HepG2 (cell line): ENCODE results near the gene FRAS1. TPM values are rescaled to one million over a fixed set of nuclear protein-coding genes. Genes with fewer than 3 reads are reported as not detected.
A peak's percentile ranks its signal among the peaks of the same experiment; 100 is the strongest.

Source experiments
- BRCA1 ChIP-seq: sonication (generic); formaldehyde crosslinking; IDR thresholded peaks from 2 replicates; pipeline ENCODE4 v1.4.0; 2020; ENCODE audit warnings: missing genetic modification reagents
- FOXM1 ChIP-seq: sonication (generic); formaldehyde crosslinking; IDR thresholded peaks from 2 replicates; pipeline ENCODE4 v1.5.0; 2020; ENCODE audit warnings: missing genetic modification reagents
- MAFF ChIP-seq: IDR thresholded peaks from 2 replicates; pipeline ENCODE4 v1.6.1; 2011; ENCODE audit warnings: low read depth, low read length, improper control_type of control experiment
- NFKB2 ChIP-seq: sonication (generic); formaldehyde crosslinking; IDR thresholded peaks from 2 replicates; pipeline ENCODE4 v1.4.0; 2020; ENCODE audit warnings: missing genetic modification reagents, borderline replicate concordance
- NR2C2 ChIP-seq: sonication (generic); formaldehyde crosslinking; IDR thresholded peaks from 2 replicates; pipeline ENCODE4 v1.4.0; 2020; ENCODE audit warnings: missing genetic modification reagents, mild to moderate bottlenecking, moderate library complexity, borderline replicate concordance
- NR2F6 ChIP-seq, 2 experiments: IDR thresholded peaks; 2 replicates each; pipeline ENCODE4 v1.6.1; 2016; ENCODE audit warnings: antibody characterized with exemption in 1 of 2, mild to moderate bottlenecking in 1 of 2
- ONECUT2 ChIP-seq: sonication (generic); formaldehyde crosslinking; IDR thresholded peaks from 2 replicates; pipeline ENCODE4 v1.4.0; 2020; ENCODE audit warnings: missing genetic modification reagents
- PRPF4 ChIP-seq: fragments of 200-400 bp; formaldehyde crosslinking; IDR thresholded peaks from 2 replicates; pipeline ENCODE4 v1.6.1; 2016; ENCODE audit warnings: low read length, low read depth; ENCODE audit not compliant: poor library complexity, severe bottlenecking
- RAD21 ChIP-seq: fragments of 450-650 bp; formaldehyde crosslinking; IDR thresholded peaks from 2 replicates; pipeline ENCODE4 v1.5.0; 2020; ENCODE audit warnings: mild to moderate bottlenecking
- SMAD9 ChIP-seq: sonication (generic); formaldehyde crosslinking; IDR thresholded peaks from 2 replicates; pipeline ENCODE4 v1.5.1; 2020; ENCODE audit warnings: mild to moderate bottlenecking, missing genetic modification reagents
- SOX5 ChIP-seq: IDR thresholded peaks from 2 replicates; pipeline ENCODE4 v1.6.1; 2016; ENCODE audit warnings: borderline replicate concordance
- SP140L ChIP-seq: sonication (generic); formaldehyde crosslinking; IDR thresholded peaks from 2 replicates; pipeline ENCODE4 v1.4.0; 2020; ENCODE audit warnings: missing genetic modification reagents, borderline replicate concordance
- STAT5B ChIP-seq: sonication (generic); formaldehyde crosslinking; IDR thresholded peaks from 2 replicates; pipeline ENCODE4 v1.4.0; 2020; ENCODE audit warnings: missing genetic modification reagents
- TAF15 ChIP-seq: fragments of 200-400 bp; formaldehyde crosslinking; IDR thresholded peaks from one replicate; pipeline ENCODE4 v1.6.1; 2018; ENCODE audit warnings: mild to moderate bottlenecking, low read depth, low read length; ENCODE audit not compliant: poor library complexity, severe bottlenecking
- TCF12 ChIP-seq, 2 experiments: fragments of 450-650 bp in 1 of 2; sonication (generic) in 1 of 2; formaldehyde crosslinking in 1 of 2; IDR thresholded peaks; 2 replicates each; pipeline versions ENCODE4 v1.6.1 to v1.8.0; 2017 to 2022; ENCODE audit warnings: antibody characterized with exemption in 1 of 2, mild to moderate bottlenecking in 1 of 2, missing genetic modification reagents in 1 of 2, moderate library complexity in 1 of 2
- TP53 ChIP-seq: sonication (generic); formaldehyde crosslinking; conservative IDR thresholded peaks from 2 replicates; pipeline ENCODE4 v1.4.0; 2020; ENCODE audit warnings: missing genetic modification reagents
- TRIM24 ChIP-seq: sonication (generic); formaldehyde crosslinking; IDR thresholded peaks from 2 replicates; pipeline ENCODE4 v1.8.0; 2022; ENCODE audit warnings: mild to moderate bottlenecking, missing genetic modification reagents
- ZBTB20 ChIP-seq: sonication (generic); formaldehyde crosslinking; IDR thresholded peaks from 2 replicates; pipeline ENCODE4 v1.8.1; 2023; ENCODE audit warnings: missing genetic modification reagents, low read depth, mild to moderate bottlenecking, borderline replicate concordance
- ZFX ChIP-seq: sonication (generic); formaldehyde crosslinking; IDR thresholded peaks from 2 replicates; pipeline ENCODE4 v1.4.0; 2020; ENCODE audit warnings: mild to moderate bottlenecking, low read depth, missing genetic modification reagents, moderate library complexity
- ZNF232 ChIP-seq: sonication (generic); formaldehyde crosslinking; IDR thresholded peaks from 2 replicates; pipeline ENCODE4 v1.4.0; 2020; ENCODE audit warnings: missing genetic modification reagents, borderline replicate concordance
- ZNF251 ChIP-seq: sonication (generic); formaldehyde crosslinking; IDR thresholded peaks from 2 replicates; pipeline ENCODE4 v1.9.0; 2021; ENCODE audit warnings: mild to moderate bottlenecking, missing genetic modification reagents
- ZNF335 ChIP-seq: sonication (generic); formaldehyde crosslinking; IDR thresholded peaks from 2 replicates; pipeline ENCODE4 v1.4.0; 2020; ENCODE audit warnings: missing genetic modification reagents
- ZNF343 ChIP-seq: sonication (generic); formaldehyde crosslinking; IDR thresholded peaks from 2 replicates; pipeline ENCODE4 v1.4.0; 2020; ENCODE audit warnings: mild to moderate bottlenecking, missing genetic modification reagents
- ZNF382 ChIP-seq: sonication (generic); formaldehyde crosslinking; IDR thresholded peaks from 2 replicates; pipeline ENCODE4 v1.5.0; 2020; ENCODE audit warnings: missing genetic modification reagents, mild to moderate bottlenecking, borderline replicate concordance
- ZNF644 ChIP-seq: IDR thresholded peaks from 2 replicates; pipeline ENCODE4 v1.6.1; 2016; ENCODE audit warnings: low read depth
- polyA plus RNA-seq, 8 experiments: library from polyadenylated mRNA; depleted of rRNA in 3 of 8; stranded (reverse) in 7 of 8; unstranded in 1 of 8; fragments of >200 nt; fragmentation: Illumina TruSeq in 4 of 8; extraction: Trizol in 4 of 8; gene quantifications; 2 replicates each; pipeline versions ENCODE4 v1.2.1 to v1.2.3, GENCODE V29; 2011 to 2016; ENCODE audit warnings: low read depth in 4 of 8, missing spikeins in 1 of 8, mixed read lengths in 1 of 8; ENCODE audit not compliant: insufficient read depth in 1 of 8
- total RNA-seq, 5 experiments: library from RNA; depleted of rRNA; stranded (reverse); fragments of >200 nt; fragmentation: Illumina TruSeq; extraction: Trizol; gene quantifications; 2 replicates each; pipeline ENCODE4 v1.2.3, GENCODE V29; 2016; ENCODE audit warnings: low read depth in 1 of 5
- TF ChIP-seq, protein P1 (sequence below): sonication (generic); formaldehyde crosslinking; IDR thresholded peaks from 2 replicates; pipeline ENCODE4 v1.4.0; 2020; ENCODE audit warnings: missing genetic modification reagents
- TF ChIP-seq, protein P2 (sequence below): sonication (generic); formaldehyde crosslinking; IDR thresholded peaks from 2 replicates; pipeline ENCODE4 v1.9.0; 2022; ENCODE audit warnings: low read depth, missing genetic modification reagents
- TF ChIP-seq, protein P3 (sequence below): sonication (generic); formaldehyde crosslinking; IDR thresholded peaks from 2 replicates; pipeline ENCODE4; 2020; ENCODE audit warnings: missing genetic modification reagents, mild to moderate bottlenecking, borderline replicate concordance

FRAS1 gene
- total and polyA plus RNA-seq, 2 of the 13 experiments (the other 11 are each of a cell fraction or from before 2014, with no cell fraction given) = 22.5 to 31.6 TPM

DNA sequence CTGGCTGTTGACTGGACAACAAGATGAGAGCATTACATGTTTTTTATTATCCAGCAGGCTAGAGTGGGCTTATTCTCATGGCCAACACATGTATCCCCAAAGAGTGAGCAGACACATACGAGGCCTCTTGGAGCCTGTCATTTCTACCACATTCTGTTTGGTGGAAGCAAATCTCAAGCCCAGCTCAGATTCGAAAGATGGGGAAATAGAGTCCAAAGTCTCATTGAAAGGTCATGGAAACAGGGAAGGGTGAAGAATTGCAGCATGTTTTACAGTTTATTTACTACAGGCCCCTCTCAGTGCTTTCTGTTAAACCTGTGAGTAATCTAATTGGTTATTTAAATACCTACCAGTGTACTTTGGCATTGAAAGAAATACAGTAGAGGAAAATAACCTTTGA lies 108.6 kb downstream of the FRAS1 start (continued):
- TF ChIP-seq NFKB2 (CRISPR knock-in tag) (no peak), ZNF251 (CRISPR knock-in tag) (no peak), ZBTB20 (CRISPR knock-in tag) (no peak), TP53 (CRISPR knock-in tag) (no peak), PRPF4 (no peak), STAT5B (no peak), ZNF343 (no peak), NR2F6 (IDR thresholded peaks at IDR 0.05) (peak; percentile 97), NR2F6 (CRISPR knock-in tag; IDR thresholded peaks at IDR 0.05) (peak; percentile 98), SP140L (CRISPR knock-in tag) (no peak), FOXM1 (CRISPR knock-in tag) (no peak), TCF12 (IDR thresholded peaks at IDR 0.05) (no peak), TCF12 (CRISPR knock-in tag; IDR thresholded peaks at IDR 0.05) (peak; percentile 39; the same call in 1 of the 2 replicates), MAFF (no peak), ONECUT2 (no peak), ZNF335 (CRISPR knock-in tag) (no peak), SMAD9 (CRISPR knock-in tag) (no peak), TRIM24 (CRISPR knock-in tag) (no peak), ZFX (CRISPR knock-in tag) (peak; percentile 55), ZNF382 (CRISPR knock-in tag) (no peak), TAF15 (no peak), NR2C2 (CRISPR knock-in tag) (peak; percentile 86), BRCA1 (CRISPR knock-in tag) (no peak), ZNF232 (CRISPR knock-in tag) (no peak), SOX5 (peak; percentile 72; the same call in 1 of the 2 replicates), ZNF644 (peak; percentile 94), RAD21 (peak; percentile 37; the same call in 1 of the 2 replicates)
- TF ChIP-seq, protein P1, sequence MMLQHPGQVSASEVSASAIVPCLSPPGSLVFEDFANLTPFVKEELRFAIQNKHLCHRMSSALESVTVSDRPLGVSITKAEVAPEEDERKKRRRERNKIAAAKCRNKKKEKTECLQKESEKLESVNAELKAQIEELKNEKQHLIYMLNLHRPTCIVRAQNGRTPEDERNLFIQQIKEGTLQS (CRISPR knock-in tag) = no peak
- TF ChIP-seq, protein P2, sequence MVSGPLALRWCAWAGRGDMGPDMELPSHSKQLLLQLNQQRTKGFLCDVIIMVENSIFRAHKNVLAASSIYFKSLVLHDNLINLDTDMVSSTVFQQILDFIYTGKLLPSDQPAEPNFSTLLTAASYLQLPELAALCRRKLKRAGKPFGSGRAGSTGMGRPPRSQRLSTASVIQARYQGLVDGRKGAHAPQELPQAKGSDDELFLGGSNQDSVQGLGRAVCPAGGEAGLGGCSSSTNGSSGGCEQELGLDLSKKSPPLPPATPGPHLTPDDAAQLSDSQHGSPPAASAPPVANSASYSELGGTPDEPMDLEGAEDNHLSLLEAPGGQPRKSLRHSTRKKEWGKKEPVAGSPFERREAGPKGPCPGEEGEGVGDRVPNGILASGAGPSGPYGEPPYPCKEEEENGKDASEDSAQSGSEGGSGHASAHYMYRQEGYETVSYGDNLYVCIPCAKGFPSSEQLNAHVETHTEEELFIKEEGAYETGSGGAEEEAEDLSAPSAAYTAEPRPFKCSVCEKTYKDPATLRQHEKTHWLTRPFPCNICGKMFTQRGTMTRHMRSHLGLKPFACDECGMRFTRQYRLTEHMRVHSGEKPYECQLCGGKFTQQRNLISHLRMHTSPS (CRISPR knock-in tag) = no peak
- TF ChIP-seq, protein P3, sequence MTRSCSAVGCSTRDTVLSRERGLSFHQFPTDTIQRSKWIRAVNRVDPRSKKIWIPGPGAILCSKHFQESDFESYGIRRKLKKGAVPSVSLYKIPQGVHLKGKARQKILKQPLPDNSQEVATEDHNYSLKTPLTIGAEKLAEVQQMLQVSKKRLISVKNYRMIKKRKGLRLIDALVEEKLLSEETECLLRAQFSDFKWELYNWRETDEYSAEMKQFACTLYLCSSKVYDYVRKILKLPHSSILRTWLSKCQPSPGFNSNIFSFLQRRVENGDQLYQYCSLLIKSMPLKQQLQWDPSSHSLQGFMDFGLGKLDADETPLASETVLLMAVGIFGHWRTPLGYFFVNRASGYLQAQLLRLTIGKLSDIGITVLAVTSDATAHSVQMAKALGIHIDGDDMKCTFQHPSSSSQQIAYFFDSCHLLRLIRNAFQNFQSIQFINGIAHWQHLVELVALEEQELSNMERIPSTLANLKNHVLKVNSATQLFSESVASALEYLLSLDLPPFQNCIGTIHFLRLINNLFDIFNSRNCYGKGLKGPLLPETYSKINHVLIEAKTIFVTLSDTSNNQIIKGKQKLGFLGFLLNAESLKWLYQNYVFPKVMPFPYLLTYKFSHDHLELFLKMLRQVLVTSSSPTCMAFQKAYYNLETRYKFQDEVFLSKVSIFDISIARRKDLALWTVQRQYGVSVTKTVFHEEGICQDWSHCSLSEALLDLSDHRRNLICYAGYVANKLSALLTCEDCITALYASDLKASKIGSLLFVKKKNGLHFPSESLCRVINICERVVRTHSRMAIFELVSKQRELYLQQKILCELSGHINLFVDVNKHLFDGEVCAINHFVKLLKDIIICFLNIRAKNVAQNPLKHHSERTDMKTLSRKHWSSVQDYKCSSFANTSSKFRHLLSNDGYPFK (CRISPR knock-in tag) = no peak
